GM19193 (cell line): ENCODE measurements around the gene HESX1.

Experiments used
- POLR2A ChIP-seq: IDR thresholded peaks from 4 replicates; pipeline ENCODE4 v1.6.1; 2011; ENCODE audit not compliant: insufficient read depth, insufficient read length; ENCODE audit errors: extremely low read depth

The HESX1 gene

DNA sequence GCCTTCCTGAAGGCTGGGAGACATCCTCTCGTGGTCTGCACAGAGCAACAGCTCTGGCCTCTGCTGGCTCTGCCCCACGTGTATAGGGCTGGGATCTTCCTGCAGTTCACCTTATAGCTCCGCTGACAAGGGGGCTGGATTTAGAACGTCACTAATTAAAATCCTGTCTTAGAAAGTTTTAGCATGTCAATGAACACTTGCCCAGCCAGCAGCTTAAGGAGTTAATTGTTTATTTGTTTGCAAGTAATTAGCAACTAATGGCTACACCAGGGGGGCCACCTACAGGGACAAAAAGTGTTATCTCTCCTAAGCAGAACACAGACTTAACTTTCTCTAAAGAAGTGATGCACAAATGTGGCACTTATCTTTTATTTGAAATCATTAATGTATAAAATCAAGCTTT, at the start of gene HESX1:
TSS of gene HESX1 (minus strand) at position 84 of the 403 bp plus-strand sequence. CDS start at position 24, 60 bp downstream.
- TF ChIP-seq POLR2A: no peak

DNA sequence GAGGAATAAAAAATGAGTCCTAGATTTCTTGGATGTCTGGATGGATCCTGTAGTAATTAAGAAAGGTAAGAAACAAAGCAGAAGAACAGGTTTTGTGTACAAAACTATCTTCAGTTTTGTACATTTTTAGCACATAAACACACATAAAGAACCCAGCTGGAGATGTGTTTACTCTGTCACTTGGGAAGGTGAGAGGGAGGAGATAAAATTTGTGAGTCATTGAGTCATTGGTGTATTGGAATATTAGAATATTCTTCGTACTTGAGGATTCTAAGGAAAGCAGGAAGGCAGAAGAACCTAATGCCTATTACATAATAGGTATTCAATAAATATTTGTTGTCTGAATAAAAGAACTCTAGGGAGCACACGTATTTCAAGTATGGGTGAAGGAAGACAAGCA, 45.2 kb upstream of the HESX1 start:
- TF ChIP-seq POLR2A: no peak

DNA sequence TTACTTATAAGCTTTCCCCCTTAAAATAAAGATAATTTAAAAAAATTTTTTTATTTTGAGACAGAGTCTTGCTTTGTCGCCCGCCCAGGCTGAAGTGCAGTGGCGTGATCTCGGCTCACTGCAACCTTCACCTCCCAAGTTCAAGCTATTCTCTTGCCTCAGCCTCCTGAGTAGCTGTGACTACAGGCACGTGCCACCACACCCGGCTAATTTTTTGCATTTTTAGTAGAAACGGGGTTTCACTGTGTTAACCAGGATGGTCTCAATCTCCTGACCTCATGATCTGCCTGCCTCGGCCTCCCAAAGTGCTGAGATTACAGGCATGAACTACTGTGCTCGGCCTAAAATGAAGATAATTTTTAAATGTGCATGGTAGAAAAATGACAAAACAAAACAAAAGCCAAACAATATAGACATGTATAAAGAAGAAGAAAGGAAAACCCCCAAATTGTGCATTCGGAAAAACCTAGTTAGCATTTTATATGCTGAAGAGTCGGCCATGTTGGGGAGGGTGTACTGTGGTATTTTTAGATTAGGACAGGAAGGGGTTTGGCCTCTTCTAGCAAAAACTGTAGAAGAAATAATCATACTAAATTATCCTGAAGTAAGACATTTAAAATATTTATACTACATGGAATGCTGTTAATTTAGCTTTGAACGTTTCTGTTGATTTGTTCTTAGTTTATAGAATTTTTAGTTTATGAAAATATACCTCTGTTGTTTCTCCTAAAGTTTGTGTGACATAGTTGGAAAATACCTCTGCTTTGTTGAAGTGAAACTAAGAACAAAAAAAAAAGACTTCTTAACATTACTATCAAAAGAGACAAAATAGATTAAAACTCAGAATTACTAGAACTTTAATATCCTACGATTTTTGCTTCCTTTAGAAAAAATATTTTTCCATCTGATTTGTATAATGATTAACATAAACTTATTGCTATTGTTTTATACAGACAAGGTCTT, 35.1 kb upstream of the HESX1 start:
- no peak for TF ChIP-seq POLR2A

DNA sequence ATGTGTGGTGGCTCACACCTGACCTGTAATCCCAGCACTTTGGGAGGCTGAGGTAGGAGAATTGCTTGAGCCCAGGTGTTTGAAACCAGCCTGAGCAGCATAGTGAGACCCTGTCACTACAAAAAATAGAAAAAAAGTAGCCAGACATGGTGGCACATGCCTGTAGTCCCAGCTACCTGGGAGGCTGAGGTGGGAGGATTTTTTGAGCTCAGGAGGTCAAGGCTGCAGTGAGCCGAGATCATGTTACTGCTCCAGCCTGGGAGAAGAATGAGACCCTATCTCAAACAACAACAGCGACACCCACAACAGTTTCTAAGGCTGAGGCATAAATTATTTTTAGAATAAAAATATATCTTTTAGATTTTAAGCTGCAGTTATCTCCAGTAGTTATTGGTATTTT, 34.0 kb upstream of the HESX1 start:
- TF ChIP-seq POLR2A: no peak

DNA sequence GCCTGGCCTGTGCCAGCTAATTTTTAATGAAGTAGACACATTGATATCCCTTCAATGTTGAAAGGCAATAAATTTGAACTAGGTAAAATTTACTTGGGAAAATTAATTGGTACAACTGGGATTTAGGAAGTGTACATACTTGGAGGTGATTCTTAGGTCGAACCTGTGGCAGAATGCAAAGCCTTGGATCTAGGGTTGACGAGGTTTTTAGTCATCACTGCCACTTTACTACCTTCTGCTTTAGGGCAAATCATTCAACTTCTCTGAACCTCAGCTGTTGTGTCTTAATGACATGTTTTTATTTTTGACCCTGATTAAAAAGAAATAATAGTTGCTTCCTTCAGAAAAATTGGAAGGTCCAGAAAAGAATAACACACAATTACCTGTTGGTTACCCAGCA, 30.2 kb upstream of the HESX1 start:
- no peak for TF ChIP-seq POLR2A

DNA sequence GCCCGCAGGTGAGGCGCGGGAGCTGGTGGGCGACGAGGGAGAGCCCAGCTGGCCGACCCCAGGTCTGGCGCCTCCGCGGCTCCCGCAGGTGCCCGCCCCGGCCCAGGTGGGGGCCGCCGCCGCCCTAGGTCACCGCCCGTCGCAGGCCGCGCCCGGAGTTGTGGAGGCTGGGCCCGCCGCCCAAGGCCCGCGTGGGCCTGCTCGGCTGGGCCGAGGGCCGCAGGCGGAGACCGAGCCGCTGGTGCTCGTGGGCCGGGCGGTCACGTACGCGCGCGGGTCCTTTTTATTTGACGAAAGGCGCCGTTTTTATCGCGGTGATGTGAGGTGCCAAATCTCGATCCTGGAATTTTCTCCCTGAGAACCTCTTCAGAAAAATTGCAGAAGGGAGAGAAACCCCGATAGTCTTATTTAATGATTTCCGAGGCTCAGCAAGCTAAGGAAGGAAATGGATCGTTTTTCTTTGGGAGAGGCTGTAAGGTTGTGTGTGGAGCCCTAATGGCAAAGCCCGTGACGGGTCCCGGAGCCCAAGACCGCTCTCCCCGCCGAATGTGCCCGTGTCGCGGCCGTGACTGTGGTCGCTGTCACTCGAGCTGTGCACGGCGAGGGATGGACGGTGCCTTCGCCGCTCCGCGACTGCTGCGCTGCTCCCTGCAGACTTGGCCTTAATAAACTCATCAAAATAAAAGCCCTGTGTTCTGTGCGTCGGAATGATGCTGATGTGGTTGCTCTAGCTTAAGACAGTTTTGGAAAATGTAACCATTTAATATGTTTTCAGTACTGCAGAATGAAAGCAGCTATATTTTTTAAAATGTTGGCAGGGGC, 28.4 kb upstream of the HESX1 start:
- no peak for TF ChIP-seq POLR2A

DNA sequence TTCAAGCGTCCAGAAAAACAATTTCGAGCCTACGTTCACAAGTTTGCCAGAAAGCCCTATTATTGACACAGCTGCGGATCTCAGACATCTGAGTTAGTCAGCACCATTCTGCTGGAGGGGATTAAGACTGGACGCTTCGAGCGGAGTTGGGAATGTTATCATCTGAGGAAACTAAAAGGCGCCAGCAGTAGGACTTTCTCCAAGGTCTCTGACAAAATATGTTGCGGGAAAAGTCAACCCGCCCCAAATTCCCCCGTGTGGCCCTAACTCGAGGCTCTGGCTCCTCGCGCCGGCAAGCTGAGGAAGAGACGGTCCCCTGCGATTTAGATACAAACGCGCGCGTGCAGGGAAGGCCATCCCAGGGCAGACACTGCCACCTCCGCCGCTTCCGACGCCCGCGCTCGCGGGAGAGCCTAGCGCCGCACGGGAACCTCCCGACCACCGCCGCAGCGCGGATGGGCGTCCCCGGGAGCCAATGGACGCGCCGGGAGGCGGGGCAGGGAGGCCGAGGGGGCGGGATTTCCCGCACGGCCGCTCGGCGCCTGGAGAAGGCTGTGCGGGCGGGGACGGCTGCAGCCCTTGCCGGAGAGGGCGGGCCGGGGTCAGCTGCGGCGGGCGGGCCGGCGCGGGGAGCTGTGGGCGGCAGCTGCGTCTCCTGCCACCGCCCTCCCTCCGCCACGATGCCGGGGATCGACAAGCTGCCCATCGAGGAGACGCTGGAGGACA, 27.6 kb upstream of the HESX1 start, which contains the start of gene APPL1:
TSS of gene APPL1 (plus strand) at position 526 of the 726 bp plus-strand sequence. CDS start at position 681, 155 bp downstream.
- TF ChIP-seq POLR2A: peak; percentile 91

DNA sequence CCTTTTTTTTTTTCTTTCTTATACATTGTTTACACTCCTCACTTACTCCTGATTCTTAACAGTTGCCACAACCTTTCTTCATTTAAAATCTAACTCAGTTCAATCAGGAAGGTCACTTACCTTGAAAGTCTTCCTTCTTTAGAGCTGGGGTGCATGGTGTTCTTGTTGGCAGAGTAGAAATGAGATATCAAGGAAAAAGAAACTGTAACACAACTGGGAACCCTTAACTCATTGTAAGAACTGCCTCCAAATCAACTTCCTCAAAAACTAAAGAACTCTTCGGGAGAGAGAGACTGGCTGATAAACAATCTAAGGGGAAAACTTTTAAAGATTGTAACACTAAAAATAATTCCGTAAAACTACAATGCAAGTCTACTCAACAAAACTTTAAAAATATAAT, 26.4 kb upstream of the HESX1 start:
- no peak for TF ChIP-seq POLR2A

DNA sequence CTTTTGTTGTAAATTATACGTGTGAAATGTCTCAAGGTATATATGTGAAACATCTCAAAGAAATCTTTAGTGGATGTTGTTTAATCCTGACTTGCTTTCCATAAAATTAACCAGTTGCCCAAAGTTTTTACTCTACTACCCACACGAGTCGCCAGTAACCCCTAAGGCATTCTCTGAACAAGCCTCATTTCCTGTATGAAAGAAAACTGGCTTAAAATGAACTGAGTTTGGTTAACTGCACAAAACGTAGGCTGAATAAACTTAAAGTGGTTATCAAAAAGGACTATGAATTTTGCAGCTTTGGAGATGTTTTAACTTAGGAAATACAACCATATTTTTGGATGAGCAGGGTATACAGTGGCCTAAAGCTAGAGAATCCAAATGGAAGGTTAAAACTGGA, 25.1 kb upstream of the HESX1 start:
- TF ChIP-seq POLR2A: no peak

DNA sequence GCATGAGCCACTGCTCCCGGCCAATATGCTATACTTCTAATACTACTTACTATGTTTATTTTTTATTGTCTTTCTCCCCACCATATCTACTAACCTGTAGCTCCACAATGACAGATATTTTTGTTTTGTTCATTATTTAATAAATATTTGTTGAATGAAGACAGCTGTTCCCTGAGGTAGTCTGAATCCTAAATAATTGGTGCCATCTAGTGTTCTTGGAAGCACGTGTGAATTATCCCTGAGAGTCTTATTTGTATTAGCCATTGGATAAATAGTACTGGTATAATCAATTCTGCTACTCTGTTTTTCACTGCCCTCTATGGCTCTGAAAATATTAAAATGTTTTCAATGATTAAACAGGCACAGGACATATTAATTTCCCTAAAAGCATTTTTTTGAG, 22.1 kb upstream of the HESX1 start:
- no peak for TF ChIP-seq POLR2A

DNA sequence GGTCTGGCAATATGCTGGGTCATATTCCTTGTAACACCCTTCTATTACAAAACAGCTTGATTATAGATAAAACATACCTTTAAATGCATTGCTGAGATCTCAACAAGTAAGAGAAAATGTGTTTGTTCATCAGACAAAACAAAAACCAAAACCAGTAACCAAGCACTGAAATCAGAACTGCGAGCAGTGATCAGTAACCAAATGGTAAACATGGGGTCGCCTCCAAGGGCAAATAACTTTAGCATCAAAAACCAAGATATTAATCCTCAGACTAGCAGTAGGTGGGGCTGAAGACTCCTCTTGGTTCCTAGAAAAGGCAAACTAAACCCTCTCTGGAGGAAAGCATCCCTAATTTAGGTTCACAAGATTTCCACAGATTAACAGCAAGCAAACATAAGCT, 6.6 kb upstream of the HESX1 start:
- no peak for TF ChIP-seq POLR2A

DNA sequence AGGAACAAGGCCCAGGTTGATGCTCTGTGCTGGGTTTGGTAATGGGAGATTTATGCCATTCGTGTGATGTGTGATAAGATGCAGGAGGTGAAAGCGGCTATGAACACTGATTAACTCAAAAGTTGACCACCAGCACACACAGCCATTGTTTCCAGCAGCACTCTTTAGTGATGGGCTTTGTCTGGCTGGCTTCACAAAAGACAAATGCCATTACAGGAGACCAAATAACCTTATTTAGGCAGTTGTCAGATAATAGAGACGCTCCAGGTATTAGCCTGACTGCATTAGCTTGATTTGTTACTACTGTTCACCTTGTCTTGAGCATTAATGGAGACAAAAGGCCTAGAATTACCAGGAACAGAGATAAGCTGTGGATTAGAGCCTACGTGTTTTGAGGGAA, 5.1 kb downstream of the HESX1 start:
- TF ChIP-seq POLR2A: no peak

DNA sequence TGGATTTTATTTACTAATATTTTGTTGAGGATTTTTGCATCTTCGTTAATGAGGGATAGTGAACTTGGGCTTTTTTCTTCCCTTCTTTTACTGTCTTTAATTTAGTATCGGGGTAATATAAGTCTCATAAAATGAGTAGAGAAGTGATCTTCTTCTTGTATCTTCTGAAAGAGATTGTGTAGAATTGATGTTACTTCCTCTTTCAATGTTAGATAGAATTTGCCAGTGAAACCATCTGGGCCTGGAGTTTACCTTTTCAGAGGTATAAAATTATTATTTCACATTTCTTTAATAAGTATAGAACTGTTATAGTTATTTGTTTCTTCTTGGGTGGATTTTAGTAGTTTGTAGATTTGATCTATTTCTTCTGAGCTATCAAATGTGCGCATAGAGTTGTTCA, 7.8 kb downstream of the HESX1 start:
- TF ChIP-seq POLR2A: no peak

DNA sequence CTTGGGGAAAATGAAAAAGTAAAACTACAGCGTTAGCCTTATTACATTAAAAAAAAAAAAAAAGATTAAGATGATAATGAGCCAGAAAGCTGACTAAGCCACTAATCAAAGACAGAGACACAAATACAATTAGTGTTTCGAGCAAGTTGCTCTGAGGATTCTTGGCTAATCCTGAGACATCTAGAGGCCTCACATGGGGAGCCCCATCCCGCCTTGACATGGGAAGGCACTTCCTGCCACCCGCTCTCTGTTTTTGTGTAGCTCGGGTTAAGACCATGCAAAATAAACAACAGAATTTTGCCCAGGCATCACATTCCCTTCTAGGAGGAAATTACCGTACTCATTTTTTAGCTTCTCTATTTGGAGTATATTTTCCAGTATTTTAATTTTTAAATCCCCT, 15.3 kb downstream of the HESX1 start:
- no peak for TF ChIP-seq POLR2A

DNA sequence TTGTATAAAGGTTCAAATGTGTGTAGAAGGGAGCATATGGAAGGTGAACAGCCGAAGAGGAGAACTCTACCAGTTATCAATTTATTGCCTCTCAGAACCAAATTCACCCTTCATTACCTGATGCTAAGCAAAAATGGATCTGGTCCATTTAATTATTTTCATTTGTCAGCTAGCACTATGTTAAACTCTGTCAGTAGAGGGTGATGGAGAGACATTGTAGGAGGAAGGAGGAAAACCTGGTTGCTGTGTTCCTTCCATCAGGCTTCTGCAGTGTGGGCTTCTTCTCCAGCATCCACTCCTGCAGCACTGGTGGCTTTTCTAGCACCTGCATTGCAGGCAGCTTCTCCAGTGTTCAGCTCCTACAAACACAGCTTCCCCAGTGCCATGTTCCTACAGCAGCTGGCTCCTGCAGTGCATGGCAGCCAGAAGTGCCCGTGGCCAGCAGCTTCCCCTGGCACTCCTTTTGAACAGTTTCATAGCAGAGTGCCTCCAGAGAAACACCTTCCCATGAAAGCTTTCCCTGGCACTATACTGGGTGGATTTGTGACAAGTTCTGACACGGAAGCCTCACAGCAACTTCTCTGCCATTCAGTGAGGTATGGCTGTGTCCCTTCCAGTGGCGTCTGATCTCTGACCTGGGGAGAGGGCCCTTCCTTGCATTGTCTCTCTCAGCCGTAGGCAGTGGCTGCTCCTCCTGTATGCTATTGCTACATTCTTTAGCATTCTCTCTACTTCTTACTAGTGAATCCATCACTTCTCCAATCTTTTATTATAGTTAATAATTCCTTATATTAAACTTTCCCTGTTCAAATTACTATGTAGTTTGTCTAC, 20.0 kb downstream of the HESX1 start:
- no peak for TF ChIP-seq POLR2A

DNA sequence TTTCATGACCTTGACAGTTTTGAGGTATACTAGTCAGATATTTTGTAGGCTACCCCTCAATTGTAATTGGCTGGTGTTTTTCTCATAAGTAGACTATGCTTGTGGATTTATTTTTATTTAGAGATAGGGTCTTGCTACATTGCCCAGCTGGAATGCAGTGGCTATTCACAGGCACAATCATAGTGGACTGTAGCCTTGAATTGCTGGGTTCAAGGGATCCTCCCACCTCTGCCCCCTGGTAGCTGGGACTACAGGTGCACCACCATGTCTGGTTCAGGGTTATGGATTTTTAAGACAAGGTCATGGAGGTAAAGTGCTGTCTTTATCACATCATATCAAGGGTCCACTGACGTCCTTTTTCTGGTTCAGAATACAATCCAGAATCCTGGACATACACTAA, 23.7 kb downstream of the HESX1 start:
- TF ChIP-seq POLR2A: no peak
